IPS-15b (cell line): ENCODE results near the gene M1AP.

Experiments
- H3K27me3 ChIP-seq: one replicate; pipeline ENCODE4 v1.6.1; 2013; ENCODE audit warnings: low read length; ENCODE audit not compliant: control insufficient read depth, insufficient read depth
- H3K36me3 ChIP-seq: one replicate; pipeline ENCODE4 v1.6.1; 2013; ENCODE audit warnings: low read length; ENCODE audit not compliant: control insufficient read depth, insufficient read depth
- H3K4me1 ChIP-seq: one replicate; pipeline ENCODE4 v1.6.1; 2013; ENCODE audit warnings: mild to moderate bottlenecking, low read length; ENCODE audit not compliant: control insufficient read depth, insufficient read depth
- H3K4me3 ChIP-seq: one replicate; pipeline ENCODE4 v1.5.1; 2013; ENCODE audit warnings: low read depth, low read length
- H3K9ac ChIP-seq: one replicate; pipeline ENCODE4 v1.6.1; 2013; ENCODE audit warnings: low read depth, mild to moderate bottlenecking, low read length
- H3K9me3 ChIP-seq: one replicate; pipeline ENCODE4 v1.6.1; 2013; ENCODE audit warnings: mild to moderate bottlenecking, low read length; ENCODE audit not compliant: control insufficient read depth, insufficient read depth

Gene M1AP

DNA sequence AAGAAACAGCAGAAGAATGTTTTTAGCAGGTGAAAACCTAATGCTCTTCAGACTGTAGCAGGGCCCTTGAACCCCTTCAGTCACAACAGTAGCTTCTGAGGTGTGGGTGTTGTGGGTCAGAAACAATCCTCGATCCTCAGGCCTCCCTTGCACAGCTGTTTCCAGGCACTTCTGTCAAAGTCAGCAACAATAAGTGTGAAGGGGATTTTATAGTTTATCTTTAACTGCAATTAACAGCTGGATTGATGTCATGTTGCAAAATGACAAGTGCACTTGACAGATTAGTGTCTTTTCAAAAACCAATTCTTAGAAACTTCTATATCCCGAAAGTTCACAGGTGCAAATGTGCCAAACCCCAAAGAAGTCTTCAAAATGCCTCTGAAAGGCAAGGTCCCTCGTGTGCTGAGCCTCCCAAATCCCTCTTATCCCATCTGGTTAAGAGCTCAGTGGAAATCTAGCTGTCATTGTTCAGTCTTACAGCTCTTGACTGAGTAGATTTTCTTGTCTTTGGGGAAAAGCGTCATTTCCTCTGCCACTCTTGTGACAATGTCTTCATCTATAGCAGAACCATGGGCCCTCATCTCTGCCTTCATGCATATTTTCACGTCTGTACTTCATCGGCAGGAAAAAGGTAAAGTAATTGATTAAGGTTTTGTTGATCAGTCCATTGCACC, 29.6 kb downstream of the M1AP start:
- H3K4me1 ChIP-seq: no peaks in the 10 kb centered on the region
- H3K9ac ChIP-seq: no peak overlapping the region
- no peaks in the 10 kb centered on the region for H3K9me3 ChIP-seq
- H3K4me3 ChIP-seq: no peak overlapping the region
- no peaks in the 10 kb centered on the region for H3K27me3 ChIP-seq
- no peaks in the 10 kb centered on the region for H3K36me3 ChIP-seq

- no peaks in the 10 kb centered on the region for H3K4me1 ChIP-seq
- no peaks in the 10 kb centered on the region for H3K36me3 ChIP-seq
- H3K27me3 ChIP-seq: no peaks in the 10 kb centered on the region
- no peak overlapping the region for H3K9ac ChIP-seq
- no peaks in the 10 kb centered on the region for H3K9me3 ChIP-seq
- H3K4me3 ChIP-seq: no peak overlapping the region
Measured at GRCh38 chr2:74617122-74617521, 31.0 kb downstream of the M1AP start.

DNA sequence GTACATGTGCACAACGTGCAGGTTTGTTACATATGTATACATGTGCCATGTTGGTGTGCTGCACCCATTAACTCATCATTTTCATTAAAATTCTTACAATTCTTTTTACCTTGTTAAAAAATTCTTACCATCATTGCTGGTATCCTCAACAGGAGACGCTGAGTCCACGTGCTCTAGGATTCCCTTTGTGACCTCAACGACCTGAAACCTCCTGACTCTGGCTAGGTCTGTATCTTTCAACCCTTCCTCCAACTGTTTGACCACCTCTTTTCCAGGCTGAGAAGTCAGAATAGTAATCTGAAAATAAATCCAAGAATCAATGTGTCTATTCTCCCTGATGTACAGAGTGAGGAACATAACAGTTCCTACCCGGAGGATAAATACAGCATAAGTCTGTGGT, 41.2 kb downstream of the M1AP start:
- Histone ChIP-seq H3K4me3 (no peak overlapping the region), H3K9me3 (no peaks in the 10 kb centered on the region), H3K4me1 (no peaks in the 10 kb centered on the region), H3K36me3 (no peaks in the 10 kb centered on the region), H3K9ac (no peak overlapping the region), H3K27me3 (peaks cover 4% of the 10 kb centered on the region)

DNA sequence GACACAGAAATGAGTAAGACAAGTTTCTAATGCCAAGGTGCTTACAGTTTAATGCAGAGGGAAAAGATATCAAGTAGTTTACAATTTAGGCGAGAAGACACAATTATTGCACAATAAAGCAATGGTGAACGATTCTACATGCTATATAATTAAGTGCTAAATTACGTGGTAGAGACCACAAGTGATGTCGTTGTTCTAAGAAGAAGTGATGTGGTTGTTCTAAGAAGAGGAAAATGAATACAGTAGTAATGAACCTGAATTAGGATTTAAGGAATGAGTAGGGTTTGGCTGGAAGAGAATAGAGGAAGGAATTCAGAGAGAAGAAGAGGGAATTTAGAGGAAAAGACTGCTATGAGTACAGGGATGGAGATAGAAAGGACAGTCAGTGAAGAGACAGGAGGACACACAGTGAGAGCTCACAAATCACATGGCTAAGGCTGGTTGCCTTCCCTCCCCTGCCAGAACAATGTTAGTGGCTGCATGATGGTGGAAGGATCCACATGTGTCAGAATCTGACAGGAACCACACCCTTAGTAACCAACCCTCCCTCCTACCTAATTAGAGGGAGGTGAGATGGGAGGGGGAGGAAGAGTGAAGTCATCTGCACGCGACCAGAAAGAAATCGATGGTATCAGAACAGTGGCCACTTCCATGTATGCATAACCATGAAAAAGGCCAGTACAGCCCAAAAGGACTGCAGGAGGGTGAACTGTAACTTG, 44.7 kb downstream of the M1AP start:
- Histone ChIP-seq H3K9me3 (no peaks in the 10 kb centered on the region), H3K27me3 (peaks cover 4% of the 10 kb centered on the region), H3K36me3 (no peaks in the 10 kb centered on the region), H3K9ac (no peak overlapping the region), H3K4me3 (no peak overlapping the region), H3K4me1 (no peaks in the 10 kb centered on the region)

DNA sequence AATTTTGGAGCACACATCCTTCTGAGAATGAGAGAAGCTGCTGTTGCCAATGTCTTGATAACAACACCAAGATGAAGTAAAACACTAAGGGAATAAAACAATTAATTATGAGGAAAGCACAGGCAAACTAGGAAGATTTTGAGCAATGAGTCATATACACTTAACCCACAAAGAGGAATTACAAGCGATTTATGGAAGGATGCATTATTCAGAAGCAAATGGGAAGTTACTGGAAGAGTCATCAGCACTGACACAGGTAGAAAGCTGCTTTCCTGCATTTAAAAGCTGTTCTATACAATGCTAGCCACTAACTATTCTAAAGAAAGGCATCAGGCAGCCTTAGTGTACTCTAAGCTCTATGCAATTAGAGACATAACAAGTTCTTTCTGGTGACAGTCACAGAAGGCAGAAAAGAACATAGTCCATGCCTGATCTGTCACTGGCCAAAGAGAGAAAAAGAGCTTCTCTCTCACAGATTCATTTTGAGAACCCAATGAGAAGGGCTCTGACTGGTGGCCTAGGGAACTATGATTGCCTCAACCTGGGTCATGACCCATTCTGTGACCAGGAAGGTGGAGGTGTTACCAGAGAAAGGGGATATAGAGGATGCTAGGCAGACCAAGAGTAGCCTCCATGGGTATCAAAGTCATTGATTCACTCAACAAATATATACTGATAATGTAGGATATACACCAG, 45.4 kb downstream of the M1AP start:
- Histone ChIP-seq H3K4me3 (no peak overlapping the region), H3K36me3 (no peaks in the 10 kb centered on the region), H3K27me3 (peaks cover 4% of the 10 kb centered on the region), H3K9ac (no peak overlapping the region), H3K4me1 (no peaks in the 10 kb centered on the region), H3K9me3 (no peaks in the 10 kb centered on the region)

DNA sequence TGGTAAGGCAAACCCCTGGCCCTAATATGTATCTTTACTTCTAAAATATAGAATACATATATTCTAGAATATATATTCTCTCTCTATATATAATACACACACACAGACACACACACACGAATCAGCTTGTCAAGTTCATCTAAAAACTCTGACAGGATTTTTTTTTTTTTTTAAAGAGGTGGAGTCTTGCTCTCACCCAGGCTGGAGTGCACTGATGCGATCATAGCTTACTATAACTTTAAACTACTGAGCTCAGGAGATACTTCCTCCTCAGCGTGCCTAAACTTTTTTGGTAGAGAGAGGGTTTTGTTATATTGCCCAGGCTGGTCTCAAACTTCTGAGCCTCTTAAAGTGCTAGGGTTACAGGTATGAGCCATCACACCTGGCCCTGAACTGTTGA, 48.5 kb downstream of the M1AP start:
- peaks cover 4% of the 10 kb centered on the region for H3K27me3 ChIP-seq
- no peak overlapping the region for H3K4me3 ChIP-seq
- H3K36me3 ChIP-seq: no peaks in the 10 kb centered on the region
- no peaks in the 10 kb centered on the region for H3K9me3 ChIP-seq
- H3K9ac ChIP-seq: no peak overlapping the region
- no peaks in the 10 kb centered on the region for H3K4me1 ChIP-seq

DNA sequence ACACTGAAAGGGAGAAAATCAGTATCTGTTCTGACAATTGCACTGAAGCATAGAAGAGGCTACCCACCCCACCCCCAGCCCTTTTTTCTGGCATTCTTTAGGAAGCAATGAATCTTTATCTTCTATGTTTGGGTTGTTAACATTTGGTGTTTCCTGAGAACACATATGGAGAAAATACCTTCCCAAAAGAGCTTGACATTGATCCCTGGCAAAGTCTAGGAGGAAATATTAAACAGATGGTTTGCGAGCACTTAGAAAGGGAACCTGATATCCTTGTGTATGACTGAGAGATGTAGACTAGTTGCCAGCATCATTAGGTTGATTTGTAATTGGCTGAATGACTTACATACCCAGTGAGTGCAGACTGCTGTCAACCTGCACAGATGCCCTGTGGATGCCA, 50.7 kb downstream of the M1AP start:
- no peaks in the 10 kb centered on the region for H3K27me3 ChIP-seq
- no peaks in the 10 kb centered on the region for H3K9me3 ChIP-seq
- H3K4me3 ChIP-seq: no peak overlapping the region
- H3K36me3 ChIP-seq: no peaks in the 10 kb centered on the region
- H3K4me1 ChIP-seq: no peaks in the 10 kb centered on the region
- H3K9ac ChIP-seq: no peak overlapping the region

- no peak overlapping the region for H3K9ac ChIP-seq
- H3K36me3 ChIP-seq: no peaks in the 10 kb centered on the region
- no peaks in the 10 kb centered on the region for H3K27me3 ChIP-seq
- no peak overlapping the region for H3K4me3 ChIP-seq
- no peaks in the 10 kb centered on the region for H3K4me1 ChIP-seq
- no peaks in the 10 kb centered on the region for H3K9me3 ChIP-seq
Measured at GRCh38 chr2:74596584-74596983, 51.5 kb downstream of the M1AP start.

- Histone ChIP-seq H3K9ac (no peak overlapping the region), H3K4me1 (no peaks in the 10 kb centered on the region), H3K36me3 (no peaks in the 10 kb centered on the region), H3K27me3 (peaks cover 3% of the 10 kb centered on the region), H3K9me3 (no peaks in the 10 kb centered on the region), H3K4me3 (no peak overlapping the region)
Measured at GRCh38 chr2:74593826-74594772, 54.0 kb downstream of the M1AP start.

- H3K4me1 ChIP-seq: peaks cover 2% of the 10 kb centered on the region
- no peak overlapping the region for H3K4me3 ChIP-seq
- H3K27me3 ChIP-seq: peaks cover 3% of the 10 kb centered on the region
- H3K9me3 ChIP-seq: no peaks in the 10 kb centered on the region
- H3K36me3 ChIP-seq: no peaks in the 10 kb centered on the region
- H3K9ac ChIP-seq: no peak overlapping the region
Measured at GRCh38 chr2:74588664-74589063, 59.5 kb downstream of the M1AP start.

DNA sequence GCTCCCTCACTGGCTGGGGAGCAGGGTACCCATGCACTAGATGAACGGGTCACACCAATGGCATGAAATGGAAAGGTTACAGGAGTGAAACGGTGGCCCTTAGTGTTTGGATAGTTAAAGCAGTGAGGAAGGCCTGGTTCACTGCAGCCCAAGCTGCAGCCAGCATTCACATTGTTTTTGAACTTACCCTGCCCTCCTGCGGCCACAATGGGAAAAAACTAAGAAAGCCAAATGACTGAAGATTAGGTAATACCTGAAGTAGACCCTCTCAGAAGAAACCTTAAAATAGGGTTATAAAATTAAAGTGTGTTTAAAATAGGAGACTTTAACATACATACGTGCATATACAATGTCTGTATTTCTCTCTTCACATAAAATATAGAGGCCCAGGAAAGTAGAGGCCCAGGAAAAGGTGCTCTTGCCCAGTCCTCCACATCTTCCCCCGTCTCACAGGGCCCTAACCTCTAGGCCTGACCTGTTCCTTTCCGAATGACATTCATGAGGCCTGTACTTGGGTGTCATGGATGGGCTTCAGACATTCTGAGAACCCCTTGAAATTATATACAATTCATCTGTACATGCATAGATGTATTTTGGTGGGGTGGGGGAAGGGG, 60.4 kb downstream of the M1AP start:
- peaks cover 3% of the 10 kb centered on the region for H3K27me3 ChIP-seq
- no peak overlapping the region for H3K9ac ChIP-seq
- H3K36me3 ChIP-seq: no peaks in the 10 kb centered on the region
- H3K4me1 ChIP-seq: peaks cover 2% of the 10 kb centered on the region
- H3K9me3 ChIP-seq: no peaks in the 10 kb centered on the region
- no peak overlapping the region for H3K4me3 ChIP-seq
